ENCODE measurements around the gene EML1. TPM values are rescaled to one million over a fixed set of nuclear protein-coding genes. Genes with fewer than 3 reads are reported as not detected.

Gene EML1
- total RNA-seq, 1 donor from 2014 or later: 37.6 TPM

GRCh38 chr14:99840265-99840664 is 47.1 kb downstream of the EML1 start:
- no peaks in the 10 kb centered on the region for H3K27me3 ChIP-seq (ENCODE audit: control insufficient read depth in 3 of 3, insufficient read depth in 3 of 3, low read length in 3 of 3)
- no peak overlapping the region for H3K27ac ChIP-seq (ENCODE audit: low read depth, low read length)
- no peaks in the 10 kb centered on the region for H3K36me3 ChIP-seq (ENCODE audit: control insufficient read depth in 3 of 3, insufficient read depth in 3 of 3, low read length in 3 of 3)
- peaks cover 8 to 15% (median 12%) of the 10 kb centered on the region in 3 donors for H3K4me1 ChIP-seq (ENCODE audit: control insufficient read depth in 3 of 3, insufficient read depth in 3 of 3, low read length in 3 of 3)
- H3K9ac ChIP-seq (ENCODE audit: low read depth in 1 of 3, low read length in 3 of 3): no peak overlapping the region
- H3K9me3 ChIP-seq (ENCODE audit: control insufficient read depth in 3 of 3, low read length in 3 of 3): no peaks in the 10 kb centered on the region
- no peak overlapping the region for H3K4me3 ChIP-seq (ENCODE audit: low read length in 3 of 3)

GRCh38 chr14:99840774-99841305 is 47.6 kb downstream of the EML1 start:
- Histone ChIP-seq H3K4me3 (ENCODE audit: low read length in 3 of 3) (no peak overlapping the region), H3K9ac (ENCODE audit: low read depth in 1 of 3, low read length in 3 of 3) (no peak overlapping the region), H3K4me1 (ENCODE audit: control insufficient read depth in 3 of 3, insufficient read depth in 3 of 3, low read length in 3 of 3) (peaks cover 8 to 15% (median 12%) of the 10 kb centered on the region in 3 donors), H3K27me3 (ENCODE audit: control insufficient read depth in 3 of 3, insufficient read depth in 3 of 3, low read length in 3 of 3) (no peaks in the 10 kb centered on the region), H3K9me3 (ENCODE audit: control insufficient read depth in 3 of 3, low read length in 3 of 3) (no peaks in the 10 kb centered on the region), H3K36me3 (ENCODE audit: control insufficient read depth in 3 of 3, insufficient read depth in 3 of 3, low read length in 3 of 3) (no peaks in the 10 kb centered on the region), H3K27ac (ENCODE audit: low read depth, low read length) (no peak overlapping the region)

- Histone ChIP-seq H3K4me1 (ENCODE audit: control insufficient read depth in 3 of 3, insufficient read depth in 3 of 3, low read length in 3 of 3) (peaks cover 8 to 15% (median 12%) of the 10 kb centered on the region in 3 donors), H3K27ac (ENCODE audit: low read depth, low read length) (no peak overlapping the region), H3K36me3 (ENCODE audit: control insufficient read depth in 3 of 3, insufficient read depth in 3 of 3, low read length in 3 of 3) (no peaks in the 10 kb centered on the region), H3K9ac (ENCODE audit: low read depth in 1 of 3, low read length in 3 of 3) (no peak overlapping the region), H3K4me3 (ENCODE audit: low read length in 3 of 3) (no peak overlapping the region), H3K9me3 (ENCODE audit: control insufficient read depth in 3 of 3, low read length in 3 of 3) (no peaks in the 10 kb centered on the region), H3K27me3 (ENCODE audit: control insufficient read depth in 3 of 3, insufficient read depth in 3 of 3, low read length in 3 of 3) (no peaks in the 10 kb centered on the region)
These were observed 48.3 kb downstream of the EML1 start for GRCh38 chr14:99841436-99842071.

GRCh38 chr14:99842141-99842540 is 48.9 kb downstream of the EML1 start:
- H3K4me1 ChIP-seq (ENCODE audit: control insufficient read depth in 3 of 3, insufficient read depth in 3 of 3, low read length in 3 of 3): peaks cover 8 to 15% (median 12%) of the 10 kb centered on the region in 3 donors
- H3K27me3 ChIP-seq (ENCODE audit: control insufficient read depth in 3 of 3, insufficient read depth in 3 of 3, low read length in 3 of 3): no peaks in the 10 kb centered on the region
- H3K4me3 ChIP-seq (ENCODE audit: low read length in 3 of 3): no peak overlapping the region

GRCh38 chr14:99846808-99847207 is 53.6 kb downstream of the EML1 start:
- H3K27ac ChIP-seq (ENCODE audit: low read depth, low read length): no peak overlapping the region
- H3K4me3 ChIP-seq (ENCODE audit: low read length in 3 of 3): no peak overlapping the region

More at GRCh38 chr14:99842141-99842540, 48.9 kb downstream of the EML1 start:
- Histone ChIP-seq H3K9me3 (ENCODE audit: control insufficient read depth in 3 of 3, low read length in 3 of 3) (peaks cover 0 to 2% (median 0%) of the 10 kb centered on the region in 3 donors), H3K9ac (ENCODE audit: low read depth in 1 of 3, low read length in 3 of 3) (no peak overlapping the region), H3K36me3 (ENCODE audit: control insufficient read depth in 3 of 3, insufficient read depth in 3 of 3, low read length in 3 of 3) (no peaks in the 10 kb centered on the region), H3K27ac (ENCODE audit: low read depth, low read length) (no peak overlapping the region)

DNA sequence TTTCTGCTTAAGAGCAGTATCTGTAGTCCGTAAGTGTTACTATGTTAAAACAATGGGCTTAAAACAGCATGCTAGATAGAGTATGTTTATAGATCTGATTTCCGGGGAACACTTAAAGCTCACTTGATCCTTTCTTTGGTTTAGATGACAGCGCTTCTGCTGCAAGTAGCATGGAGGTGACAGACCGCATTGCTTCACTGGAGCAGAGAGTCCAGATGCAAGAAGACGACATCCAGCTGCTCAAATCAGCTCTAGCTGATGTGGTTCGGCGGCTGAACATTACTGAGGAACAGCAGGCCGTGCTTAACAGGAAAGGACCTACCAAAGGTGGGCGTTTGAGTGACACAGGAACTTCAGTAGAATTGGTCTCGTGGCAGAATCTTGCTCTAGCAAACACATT is 57.5 kb downstream of the EML1 start:
- H3K27ac ChIP-seq (ENCODE audit: low read depth, low read length): no peak overlapping the region
- H3K36me3 ChIP-seq (ENCODE audit: control insufficient read depth in 3 of 3, insufficient read depth in 3 of 3, low read length in 3 of 3): peaks cover 4 to 10% (median 5%) of the 10 kb centered on the region in 3 donors
- H3K4me1 ChIP-seq (ENCODE audit: control insufficient read depth in 3 of 3, insufficient read depth in 3 of 3, low read length in 3 of 3): peaks cover 9 to 13% (median 12%) of the 10 kb centered on the region in 3 donors
- no peak overlapping the region for H3K4me3 ChIP-seq (ENCODE audit: low read length in 3 of 3)
- H3K9ac ChIP-seq (ENCODE audit: low read depth in 1 of 3, low read length in 3 of 3): no peak overlapping the region
- peaks cover 0 to 2% (median 0%) of the 10 kb centered on the region in 3 donors for H3K9me3 ChIP-seq (ENCODE audit: control insufficient read depth in 3 of 3, low read length in 3 of 3)
- no peaks in the 10 kb centered on the region for H3K27me3 ChIP-seq (ENCODE audit: control insufficient read depth in 3 of 3, insufficient read depth in 3 of 3, low read length in 3 of 3)

More at GRCh38 chr14:99846808-99847207, 53.6 kb downstream of the EML1 start:
- H3K9me3 ChIP-seq (ENCODE audit: control insufficient read depth in 3 of 3, low read length in 3 of 3): peaks cover 0 to 2% (median 0%) of the 10 kb centered on the region in 3 donors
- no peaks in the 10 kb centered on the region for H3K4me1 ChIP-seq (ENCODE audit: control insufficient read depth in 3 of 3, insufficient read depth in 3 of 3, low read length in 3 of 3)
- peaks cover 4 to 7% (median 4%) of the 10 kb centered on the region in 3 donors for H3K36me3 ChIP-seq (ENCODE audit: control insufficient read depth in 3 of 3, insufficient read depth in 3 of 3, low read length in 3 of 3)
- no peaks in the 10 kb centered on the region for H3K27me3 ChIP-seq (ENCODE audit: control insufficient read depth in 3 of 3, insufficient read depth in 3 of 3, low read length in 3 of 3)
- no peak overlapping the region for H3K9ac ChIP-seq (ENCODE audit: low read depth in 1 of 3, low read length in 3 of 3)

- Histone ChIP-seq H3K27ac (ENCODE audit: low read depth, low read length) (no peak overlapping the region), H3K9ac (ENCODE audit: low read depth in 1 of 3, low read length in 3 of 3) (no peak overlapping the region), H3K27me3 (ENCODE audit: control insufficient read depth in 3 of 3, insufficient read depth in 3 of 3, low read length in 3 of 3) (no peaks in the 10 kb centered on the region), H3K4me1 (ENCODE audit: control insufficient read depth in 3 of 3, insufficient read depth in 3 of 3, low read length in 3 of 3) (peaks cover 9 to 13% (median 12%) of the 10 kb centered on the region in 3 donors), H3K36me3 (ENCODE audit: control insufficient read depth in 3 of 3, insufficient read depth in 3 of 3, low read length in 3 of 3) (peaks cover 4 to 10% (median 5%) of the 10 kb centered on the region in 3 donors), H3K9me3 (ENCODE audit: control insufficient read depth in 3 of 3, low read length in 3 of 3) (no peaks in the 10 kb centered on the region), H3K4me3 (ENCODE audit: low read length in 3 of 3) (no peak overlapping the region)
These were observed 59.4 kb downstream of the EML1 start for GRCh38 chr14:99852578-99852977.

- Histone ChIP-seq H3K4me1 (ENCODE audit: control insufficient read depth in 3 of 3, insufficient read depth in 3 of 3, low read length in 3 of 3) (peaks cover 9 to 13% (median 12%) of the 10 kb centered on the region in 3 donors), H3K36me3 (ENCODE audit: control insufficient read depth in 3 of 3, insufficient read depth in 3 of 3, low read length in 3 of 3) (peaks cover 4 to 10% (median 5%) of the 10 kb centered on the region in 3 donors), H3K27ac (ENCODE audit: low read depth, low read length) (no peak overlapping the region), H3K4me3 (ENCODE audit: low read length in 3 of 3) (no peak overlapping the region), H3K9me3 (ENCODE audit: control insufficient read depth in 3 of 3, low read length in 3 of 3) (no peaks in the 10 kb centered on the region), H3K27me3 (ENCODE audit: control insufficient read depth in 3 of 3, insufficient read depth in 3 of 3, low read length in 3 of 3) (no peaks in the 10 kb centered on the region), H3K9ac (ENCODE audit: low read depth in 1 of 3, low read length in 3 of 3) (no peak overlapping the region)
These were observed 60.0 kb downstream of the EML1 start for GRCh38 chr14:99853206-99853605.

GRCh38 chr14:99854831-99855230 is 61.6 kb downstream of the EML1 start:
- no peaks in the 10 kb centered on the region for H3K27me3 ChIP-seq (ENCODE audit: control insufficient read depth in 3 of 3, insufficient read depth in 3 of 3, low read length in 3 of 3)

DNA sequence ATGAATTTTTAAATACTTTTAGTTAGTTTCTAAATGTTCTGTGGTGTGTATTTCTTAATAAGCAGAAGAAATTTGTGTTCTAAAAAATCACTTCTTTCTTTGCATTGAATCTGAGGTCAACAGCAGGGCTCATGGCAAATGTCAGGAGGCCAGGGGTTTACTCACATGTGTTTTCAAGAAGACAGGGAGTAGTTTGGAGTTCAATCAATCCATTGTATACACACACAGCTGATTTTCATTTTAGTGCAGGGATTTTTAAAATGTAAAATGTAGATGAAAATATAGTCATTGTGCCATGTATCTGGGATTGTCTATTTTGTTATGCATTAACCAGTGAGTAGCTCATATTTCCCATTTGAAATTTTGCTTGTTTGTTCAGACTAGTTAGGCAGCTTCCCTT is 62.1 kb downstream of the EML1 start:
- Histone ChIP-seq H3K27ac (ENCODE audit: low read depth, low read length) (no peak overlapping the region), H3K36me3 (ENCODE audit: control insufficient read depth in 3 of 3, insufficient read depth in 3 of 3, low read length in 3 of 3) (peaks cover 4 to 10% (median 5%) of the 10 kb centered on the region in 3 donors)

More at GRCh38 chr14:99854831-99855230, 61.6 kb downstream of the EML1 start:
- H3K4me3 ChIP-seq (ENCODE audit: low read length in 3 of 3): no peak overlapping the region
- H3K9me3 ChIP-seq (ENCODE audit: control insufficient read depth in 3 of 3, low read length in 3 of 3): no peaks in the 10 kb centered on the region
- peaks cover 9 to 13% (median 12%) of the 10 kb centered on the region in 3 donors for H3K4me1 ChIP-seq (ENCODE audit: control insufficient read depth in 3 of 3, insufficient read depth in 3 of 3, low read length in 3 of 3)
- H3K9ac ChIP-seq (ENCODE audit: low read depth in 1 of 3, low read length in 3 of 3): no peak overlapping the region
- peaks cover 4 to 10% (median 5%) of the 10 kb centered on the region in 3 donors for H3K36me3 ChIP-seq (ENCODE audit: control insufficient read depth in 3 of 3, insufficient read depth in 3 of 3, low read length in 3 of 3)
- no peak overlapping the region for H3K27ac ChIP-seq (ENCODE audit: low read depth, low read length)

More for the DNA sequence above, 62.1 kb downstream of the EML1 start:
- Histone ChIP-seq H3K4me3 (ENCODE audit: low read length in 3 of 3) (no peak overlapping the region), H3K4me1 (ENCODE audit: control insufficient read depth in 3 of 3, insufficient read depth in 3 of 3, low read length in 3 of 3) (peaks cover 9 to 13% (median 12%) of the 10 kb centered on the region in 3 donors), H3K9ac (ENCODE audit: low read depth in 1 of 3, low read length in 3 of 3) (no peak overlapping the region), H3K27me3 (ENCODE audit: control insufficient read depth in 3 of 3, insufficient read depth in 3 of 3, low read length in 3 of 3) (no peaks in the 10 kb centered on the region), H3K9me3 (ENCODE audit: control insufficient read depth in 3 of 3, low read length in 3 of 3) (no peaks in the 10 kb centered on the region)
